Kidney (tissue), 14 donors: ENCODE measurements around the gene TPPP. TPM values are rescaled to one million over a fixed set of nuclear protein-coding genes. Genes with fewer than 3 reads are reported as not detected.

Experiments used
- DNase-seq, 5 donors: peaks; one replicate each; pipeline ENCODE4 v3.0.0-alpha.2; 2013 to 2020
- FAIRE-seq: peaks from 2 replicates; lab custom pipeline; 2012; peaks lifted over from hg19 to GRCh38; lab: Jason Lieb, UNC
- H3K27ac ChIP-seq, 2 donors: one replicate each; pipeline ENCODE4 v1.7.0; 2013; ENCODE audit warnings: low read depth in 2 of 2, low read length in 2 of 2, inconsistent platforms in 1 of 2
- H3K27me3 ChIP-seq: one replicate; pipeline ENCODE4 v1.7.1; 2013; ENCODE audit warnings: low read length, inconsistent platforms; ENCODE audit not compliant: control insufficient read depth, insufficient read depth
- H3K36me3 ChIP-seq, 3 donors: one replicate each; pipeline versions ENCODE4 v1.7.0 to v1.7.1; 2013; ENCODE audit warnings: low read length in 3 of 3, control low read depth in 1 of 3, inconsistent platforms in 1 of 3; ENCODE audit not compliant: insufficient read depth in 3 of 3, control insufficient read depth in 2 of 3
- H3K4me1 ChIP-seq, 3 donors: one replicate each; pipeline versions ENCODE4 v1.7.0 to v1.7.1; 2013; ENCODE audit warnings: low read length in 3 of 3, inconsistent platforms in 1 of 3, low read depth in 1 of 3; ENCODE audit not compliant: control insufficient read depth in 2 of 3, insufficient read depth in 2 of 3
- H3K4me3 ChIP-seq, 3 donors: one replicate each; pipeline versions ENCODE4 v1.7.0 to v1.8.1; 2013; ENCODE audit warnings: low read length in 3 of 3, control low read depth in 1 of 3, inconsistent platforms in 1 of 3
- H3K9ac ChIP-seq, 3 donors: one replicate each; pipeline versions ENCODE4 v1.7.0 to v1.7.1; 2013; ENCODE audit warnings: low read length in 3 of 3, control low read depth in 1 of 3, inconsistent platforms in 1 of 3
- H3K9me3 ChIP-seq, 3 donors: one replicate each; pipeline versions ENCODE4 v1.7.0 to v1.7.1; 2013; ENCODE audit warnings: low read length in 3 of 3, control low read depth in 1 of 3, inconsistent platforms in 1 of 3; ENCODE audit not compliant: control insufficient read depth in 2 of 3, insufficient read depth in 1 of 3
- intact Hi-C: fragments of 100-400 bp; cut with DNase I; formaldehyde crosslinking; loops from one replicate; pipeline ENCODE4 v1.11.1; 2022
- polyA plus RNA-seq: library from polyadenylated mRNA; stranded (reverse); fragments of 350-450 nt; fragmentation: Illumina TruSeq; extraction: RNeasy Lipid Tissue Mini Kit (QIAGEN cat#74804); gene quantifications from one replicate; pipeline ENCODE4 v1.2.3, GENCODE V29; 2014; ENCODE audit warnings: low read depth, low replicate concordance; ENCODE audit not compliant: insufficient read depth
- total RNA-seq: library from RNA; stranded (reverse); fragmentation: NEBNext Ultra II Directional; extraction: Animal tissue kit (Norgen Biotek cat#: 25700); gene quantifications from one replicate; pipeline ENCODE4 v1.2.1, GENCODE V29; 2021
- TF ChIP-seq, protein P1 (sequence below): IDR thresholded peaks from 3 replicates; pipeline ENCODE4 v1.5.1; 2012; ENCODE audit warnings: mild to moderate bottlenecking, moderate library complexity, borderline replicate concordance; ENCODE audit not compliant: insufficient read depth; ENCODE audit errors: extremely low read depth
- donor health status: control.
- donor health status: control.
- donor health status: control.
- donor health status: control.
- donor health status: control.
- donor health status: DM: yes; HTN: yes; CAD: no.
- donor health status: Normal renal cell carcinoma (clear cell type).

TPPP gene
- total and polyA plus RNA-seq, 2 donors from 2014 or later, result 5.8 to 6.9 TPM

GRCh38 chr5:616484-617039 lies 76.6 kb downstream of the TPPP start:
- DNase-seq, result peak in 2 of 5 donors; percentile 34 to 35
- TF ChIP-seq, protein P1, sequence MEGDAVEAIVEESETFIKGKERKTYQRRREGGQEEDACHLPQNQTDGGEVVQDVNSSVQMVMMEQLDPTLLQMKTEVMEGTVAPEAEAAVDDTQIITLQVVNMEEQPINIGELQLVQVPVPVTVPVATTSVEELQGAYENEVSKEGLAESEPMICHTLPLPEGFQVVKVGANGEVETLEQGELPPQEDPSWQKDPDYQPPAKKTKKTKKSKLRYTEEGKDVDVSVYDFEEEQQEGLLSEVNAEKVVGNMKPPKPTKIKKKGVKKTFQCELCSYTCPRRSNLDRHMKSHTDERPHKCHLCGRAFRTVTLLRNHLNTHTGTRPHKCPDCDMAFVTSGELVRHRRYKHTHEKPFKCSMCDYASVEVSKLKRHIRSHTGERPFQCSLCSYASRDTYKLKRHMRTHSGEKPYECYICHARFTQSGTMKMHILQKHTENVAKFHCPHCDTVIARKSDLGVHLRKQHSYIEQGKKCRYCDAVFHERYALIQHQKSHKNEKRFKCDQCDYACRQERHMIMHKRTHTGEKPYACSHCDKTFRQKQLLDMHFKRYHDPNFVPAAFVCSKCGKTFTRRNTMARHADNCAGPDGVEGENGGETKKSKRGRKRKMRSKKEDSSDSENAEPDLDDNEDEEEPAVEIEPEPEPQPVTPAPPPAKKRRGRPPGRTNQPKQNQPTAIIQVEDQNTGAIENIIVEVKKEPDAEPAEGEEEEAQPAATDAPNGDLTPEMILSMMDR, result no peak
- no peak for FAIRE-seq
- intact Hi-C loops, result no loop called here
- Histone ChIP-seq H3K9ac (no peak overlapping the region), H3K36me3 (peaks cover 0 to 9% (median 9%) of the 10 kb centered on the region in 3 donors), H3K9me3 (no peaks in the 10 kb centered on the region), H3K27ac (no peak overlapping the region), H3K4me3 (no peak overlapping the region), H3K4me1 (peaks cover 0 to 5% (median 3%) of the 10 kb centered on the region in 3 donors), H3K27me3 (no peaks in the 10 kb centered on the region)

GRCh38 chr5:612498-613424 lies 80.4 kb downstream of the TPPP start:
- TF ChIP-seq, protein P1, result no peak
- peak in 3 of 5 donors; percentile 23 to 33 (median 27) for DNase-seq
- no peak overlapping the region for H3K27ac ChIP-seq

GRCh38 chr5:611731-612486 lies 81.2 kb downstream of the TPPP start, which contains the start of gene CEP72:
Gene CEP72, plus strand, starts transcription at chr5:612340. Its CDS starts 22 bp downstream, at chr5:612362.
- TF ChIP-seq, protein P1, result no peak
- no peaks in the 10 kb centered on the region for H3K9me3 ChIP-seq
- intact Hi-C loops, result no loop called here
- no peak for FAIRE-seq
- H3K27me3 ChIP-seq, result no peaks in the 10 kb centered on the region
- H3K36me3 ChIP-seq, result no peaks in the 10 kb centered on the region
- H3K9ac ChIP-seq, result peak within 1 kb of the TSS; percentile 12 to 48 (median 21)
- peaks cover 0 to 8% (median 3%) of the 10 kb centered on the region in 3 donors for H3K4me1 ChIP-seq
- H3K4me3 ChIP-seq, result peak within 1 kb of the TSS; percentile 61 to 83 (median 77)
- H3K27ac ChIP-seq, result no peak within 1 kb of the TSS
- DNase-seq, result peak; percentile 93 to 97 (median 96)

More at GRCh38 chr5:612498-613424, 80.4 kb downstream of the TPPP start:
- H3K36me3 ChIP-seq, result no peaks in the 10 kb centered on the region
- H3K9ac ChIP-seq, result peak overlapping the region; percentile 12 to 48 (median 21)
- H3K4me3 ChIP-seq, result peak overlapping the region; percentile 61 to 83 (median 77)
- FAIRE-seq, result no peak
- peaks cover 0 to 8% (median 3%) of the 10 kb centered on the region in 3 donors for H3K4me1 ChIP-seq
- no peaks in the 10 kb centered on the region for H3K9me3 ChIP-seq
- intact Hi-C loops, result no loop called here
- H3K27me3 ChIP-seq, result no peaks in the 10 kb centered on the region
